SK-N-SH (cell line): ENCODE measurements around the gene BUB1.

Experiments used
- EP300 ChIP-seq, 2 experiments: IDR thresholded peaks; 2 replicates each; pipeline versions ENCODE4 v1.4.0 to v1.6.1; 2012; ENCODE audit warnings: borderline replicate concordance in 1 of 2, low read depth in 1 of 2, low read length in 1 of 2
- POLR2AphosphoS5 ChIP-seq: IDR thresholded peaks from 2 replicates; pipeline ENCODE4 v1.6.1; 2012; ENCODE audit warnings: low read depth, low read length
- RAD21 ChIP-seq: IDR thresholded peaks from 2 replicates; pipeline ENCODE4 v1.6.1; 2012; ENCODE audit warnings: mild to moderate bottlenecking, low read length
- SMC3 ChIP-seq: IDR thresholded peaks from 2 replicates; pipeline ENCODE4 v1.6.1; 2012; ENCODE audit warnings: low read depth, low read length, improper control_type of control experiment
- TF ChIP-seq, protein P1 (sequence below): fragments of 200-600 bp; sonication (generic); IDR thresholded peaks from 2 replicates; pipeline ENCODE4 v1.6.1; 2017; ENCODE audit warnings: antibody characterized with exemption, mild to moderate bottlenecking, moderate library complexity
- TF ChIP-seq, protein P2 (sequence below): IDR thresholded peaks from 2 replicates; pipeline ENCODE4 v1.4.0; 2012; ENCODE audit warnings: low read depth, borderline replicate concordance
- TF ChIP-seq, protein P3 (sequence below): IDR thresholded peaks from 2 replicates; pipeline ENCODE4 v1.4.0; 2012; ENCODE audit warnings: low read depth
- TF ChIP-seq, protein P4 (sequence below): IDR thresholded peaks from 2 replicates; pipeline ENCODE4 v1.6.1; 2012; ENCODE audit warnings: mild to moderate bottlenecking, low read depth, low read length, moderate library complexity
- TF ChIP-seq, protein P5 (sequence below): fragments of 150-350 bp; IDR thresholded peaks from 2 replicates; pipeline ENCODE4 v1.6.1; 2016; ENCODE audit warnings: mild to moderate bottlenecking, low read depth, low read length
- TF ChIP-seq, protein P6 (sequence below): fragments of 150-350 bp; IDR thresholded peaks from 2 replicates; pipeline ENCODE4 v1.6.1; 2017; ENCODE audit warnings: antibody characterized with exemption, low read length, low read depth, borderline replicate concordance
- TF ChIP-seq, protein P7 (sequence below): IDR thresholded peaks from 2 replicates; pipeline ENCODE4 v1.4.0; 2012; ENCODE audit warnings: low read depth, borderline replicate concordance

DNA sequence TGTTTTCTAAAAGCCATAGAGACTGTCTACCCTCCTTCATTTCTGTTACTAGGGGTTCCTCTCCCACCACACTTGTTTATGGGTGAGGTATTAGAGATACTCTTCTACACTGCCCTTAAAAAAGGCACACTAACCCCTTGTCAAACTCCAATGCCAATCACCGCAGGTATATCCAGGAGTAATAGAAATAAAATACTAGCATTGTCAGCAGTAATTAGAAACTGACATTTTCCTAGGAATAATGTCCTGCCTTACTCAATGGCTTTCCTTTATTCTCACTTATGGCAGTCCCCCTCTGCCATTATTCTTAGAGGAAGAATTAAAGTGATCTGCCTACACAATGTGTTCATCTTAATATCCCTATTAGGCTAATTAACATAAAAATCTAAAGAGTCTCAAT lies 5.0 kb upstream of the BUB1 start:
- TF ChIP-seq, protein P1, sequence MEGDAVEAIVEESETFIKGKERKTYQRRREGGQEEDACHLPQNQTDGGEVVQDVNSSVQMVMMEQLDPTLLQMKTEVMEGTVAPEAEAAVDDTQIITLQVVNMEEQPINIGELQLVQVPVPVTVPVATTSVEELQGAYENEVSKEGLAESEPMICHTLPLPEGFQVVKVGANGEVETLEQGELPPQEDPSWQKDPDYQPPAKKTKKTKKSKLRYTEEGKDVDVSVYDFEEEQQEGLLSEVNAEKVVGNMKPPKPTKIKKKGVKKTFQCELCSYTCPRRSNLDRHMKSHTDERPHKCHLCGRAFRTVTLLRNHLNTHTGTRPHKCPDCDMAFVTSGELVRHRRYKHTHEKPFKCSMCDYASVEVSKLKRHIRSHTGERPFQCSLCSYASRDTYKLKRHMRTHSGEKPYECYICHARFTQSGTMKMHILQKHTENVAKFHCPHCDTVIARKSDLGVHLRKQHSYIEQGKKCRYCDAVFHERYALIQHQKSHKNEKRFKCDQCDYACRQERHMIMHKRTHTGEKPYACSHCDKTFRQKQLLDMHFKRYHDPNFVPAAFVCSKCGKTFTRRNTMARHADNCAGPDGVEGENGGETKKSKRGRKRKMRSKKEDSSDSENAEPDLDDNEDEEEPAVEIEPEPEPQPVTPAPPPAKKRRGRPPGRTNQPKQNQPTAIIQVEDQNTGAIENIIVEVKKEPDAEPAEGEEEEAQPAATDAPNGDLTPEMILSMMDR, result no peak
- TF ChIP-seq EP300 (IDR thresholded peaks at IDR 0.05; ENCODE audit: borderline replicate concordance in 1 of 2, low read depth in 1 of 2, low read length in 1 of 2), result no peak
- TF ChIP-seq, protein P2, sequence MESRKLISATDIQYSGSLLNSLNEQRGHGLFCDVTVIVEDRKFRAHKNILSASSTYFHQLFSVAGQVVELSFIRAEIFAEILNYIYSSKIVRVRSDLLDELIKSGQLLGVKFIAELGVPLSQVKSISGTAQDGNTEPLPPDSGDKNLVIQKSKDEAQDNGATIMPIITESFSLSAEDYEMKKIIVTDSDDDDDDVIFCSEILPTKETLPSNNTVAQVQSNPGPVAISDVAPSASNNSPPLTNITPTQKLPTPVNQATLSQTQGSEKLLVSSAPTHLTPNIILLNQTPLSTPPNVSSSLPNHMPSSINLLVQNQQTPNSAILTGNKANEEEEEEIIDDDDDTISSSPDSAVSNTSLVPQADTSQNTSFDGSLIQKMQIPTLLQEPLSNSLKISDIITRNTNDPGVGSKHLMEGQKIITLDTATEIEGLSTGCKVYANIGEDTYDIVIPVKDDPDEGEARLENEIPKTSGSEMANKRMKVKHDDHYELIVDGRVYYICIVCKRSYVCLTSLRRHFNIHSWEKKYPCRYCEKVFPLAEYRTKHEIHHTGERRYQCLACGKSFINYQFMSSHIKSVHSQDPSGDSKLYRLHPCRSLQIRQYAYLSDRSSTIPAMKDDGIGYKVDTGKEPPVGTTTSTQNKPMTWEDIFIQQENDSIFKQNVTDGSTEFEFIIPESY, result no peak
- TF ChIP-seq, protein P3, sequence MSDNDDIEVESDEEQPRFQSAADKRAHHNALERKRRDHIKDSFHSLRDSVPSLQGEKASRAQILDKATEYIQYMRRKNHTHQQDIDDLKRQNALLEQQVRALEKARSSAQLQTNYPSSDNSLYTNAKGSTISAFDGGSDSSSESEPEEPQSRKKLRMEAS, result no peak
- no peak for TF ChIP-seq POLR2AphosphoS5
- TF ChIP-seq, protein P4, sequence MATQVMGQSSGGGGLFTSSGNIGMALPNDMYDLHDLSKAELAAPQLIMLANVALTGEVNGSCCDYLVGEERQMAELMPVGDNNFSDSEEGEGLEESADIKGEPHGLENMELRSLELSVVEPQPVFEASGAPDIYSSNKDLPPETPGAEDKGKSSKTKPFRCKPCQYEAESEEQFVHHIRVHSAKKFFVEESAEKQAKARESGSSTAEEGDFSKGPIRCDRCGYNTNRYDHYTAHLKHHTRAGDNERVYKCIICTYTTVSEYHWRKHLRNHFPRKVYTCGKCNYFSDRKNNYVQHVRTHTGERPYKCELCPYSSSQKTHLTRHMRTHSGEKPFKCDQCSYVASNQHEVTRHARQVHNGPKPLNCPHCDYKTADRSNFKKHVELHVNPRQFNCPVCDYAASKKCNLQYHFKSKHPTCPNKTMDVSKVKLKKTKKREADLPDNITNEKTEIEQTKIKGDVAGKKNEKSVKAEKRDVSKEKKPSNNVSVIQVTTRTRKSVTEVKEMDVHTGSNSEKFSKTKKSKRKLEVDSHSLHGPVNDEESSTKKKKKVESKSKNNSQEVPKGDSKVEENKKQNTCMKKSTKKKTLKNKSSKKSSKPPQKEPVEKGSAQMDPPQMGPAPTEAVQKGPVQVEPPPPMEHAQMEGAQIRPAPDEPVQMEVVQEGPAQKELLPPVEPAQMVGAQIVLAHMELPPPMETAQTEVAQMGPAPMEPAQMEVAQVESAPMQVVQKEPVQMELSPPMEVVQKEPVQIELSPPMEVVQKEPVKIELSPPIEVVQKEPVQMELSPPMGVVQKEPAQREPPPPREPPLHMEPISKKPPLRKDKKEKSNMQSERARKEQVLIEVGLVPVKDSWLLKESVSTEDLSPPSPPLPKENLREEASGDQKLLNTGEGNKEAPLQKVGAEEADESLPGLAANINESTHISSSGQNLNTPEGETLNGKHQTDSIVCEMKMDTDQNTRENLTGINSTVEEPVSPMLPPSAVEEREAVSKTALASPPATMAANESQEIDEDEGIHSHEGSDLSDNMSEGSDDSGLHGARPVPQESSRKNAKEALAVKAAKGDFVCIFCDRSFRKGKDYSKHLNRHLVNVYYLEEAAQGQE, result no peak
- TF ChIP-seq, protein P5, sequence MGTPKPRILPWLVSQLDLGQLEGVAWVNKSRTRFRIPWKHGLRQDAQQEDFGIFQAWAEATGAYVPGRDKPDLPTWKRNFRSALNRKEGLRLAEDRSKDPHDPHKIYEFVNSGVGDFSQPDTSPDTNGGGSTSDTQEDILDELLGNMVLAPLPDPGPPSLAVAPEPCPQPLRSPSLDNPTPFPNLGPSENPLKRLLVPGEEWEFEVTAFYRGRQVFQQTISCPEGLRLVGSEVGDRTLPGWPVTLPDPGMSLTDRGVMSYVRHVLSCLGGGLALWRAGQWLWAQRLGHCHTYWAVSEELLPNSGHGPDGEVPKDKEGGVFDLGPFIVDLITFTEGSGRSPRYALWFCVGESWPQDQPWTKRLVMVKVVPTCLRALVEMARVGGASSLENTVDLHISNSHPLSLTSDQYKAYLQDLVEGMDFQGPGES, result no peak
- no peak for TF ChIP-seq SMC3
- TF ChIP-seq, protein P6, sequence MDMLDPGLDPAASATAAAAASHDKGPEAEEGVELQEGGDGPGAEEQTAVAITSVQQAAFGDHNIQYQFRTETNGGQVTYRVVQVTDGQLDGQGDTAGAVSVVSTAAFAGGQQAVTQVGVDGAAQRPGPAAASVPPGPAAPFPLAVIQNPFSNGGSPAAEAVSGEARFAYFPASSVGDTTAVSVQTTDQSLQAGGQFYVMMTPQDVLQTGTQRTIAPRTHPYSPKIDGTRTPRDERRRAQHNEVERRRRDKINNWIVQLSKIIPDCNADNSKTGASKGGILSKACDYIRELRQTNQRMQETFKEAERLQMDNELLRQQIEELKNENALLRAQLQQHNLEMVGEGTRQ, result no peak
- TF ChIP-seq RAD21, result no peak
- TF ChIP-seq, protein P7, sequence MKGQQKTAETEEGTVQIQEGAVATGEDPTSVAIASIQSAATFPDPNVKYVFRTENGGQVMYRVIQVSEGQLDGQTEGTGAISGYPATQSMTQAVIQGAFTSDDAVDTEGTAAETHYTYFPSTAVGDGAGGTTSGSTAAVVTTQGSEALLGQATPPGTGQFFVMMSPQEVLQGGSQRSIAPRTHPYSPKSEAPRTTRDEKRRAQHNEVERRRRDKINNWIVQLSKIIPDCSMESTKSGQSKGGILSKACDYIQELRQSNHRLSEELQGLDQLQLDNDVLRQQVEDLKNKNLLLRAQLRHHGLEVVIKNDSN, result no peak
